ENCODE data around the gene TOMM70. TPM values are rescaled to one million over a fixed set of nuclear protein-coding genes. Genes with fewer than 3 reads are reported as not detected.
"Not testable (repeated sequence)": the region's sequence is repeated elsewhere in the genome, so short reads cannot be mapped to it uniquely, and the experiment has no call there.

TOMM70 gene
- polyA plus RNA-seq, 1 donor (not counting 4 experiments of a cell fraction or from before 2014, with no cell fraction given) = 40.8 TPM

DNA sequence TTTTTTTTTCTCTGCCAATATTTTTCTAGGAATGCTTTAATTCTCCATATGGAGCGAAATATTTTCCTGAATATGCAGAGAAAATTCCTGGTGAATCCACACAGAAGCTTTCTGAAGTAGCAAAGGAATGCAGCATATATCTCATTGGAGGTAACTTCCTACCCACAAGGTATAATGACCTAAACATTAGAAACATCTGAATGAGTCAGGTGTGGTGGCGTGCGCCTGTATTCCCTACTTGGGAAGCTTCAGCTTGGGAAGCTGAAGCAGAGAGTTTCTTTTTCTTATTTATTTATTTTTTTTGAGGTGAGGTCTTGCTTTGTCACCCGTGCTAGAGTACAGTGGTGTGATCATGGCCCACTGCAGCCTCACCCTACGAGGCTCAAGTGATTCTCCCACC lies 61.1 kb downstream of the TOMM70 start:
- no peak for TF ChIP-seq EZH2 (IDR thresholded peaks at IDR 0.05; ENCODE audit: low read length)
- no peak for TF ChIP-seq CTCF (optimal IDR thresholded peaks at IDR 0.05 in 1 of 3, IDR thresholded peaks at IDR 0.05 in 1 of 3, conservative IDR thresholded peaks at IDR 0.05 in 1 of 3; ENCODE audit: extremely low read depth in 1 of 3, insufficient read depth in 2 of 3, low read length in 3 of 3)
- Histone ChIP-seq H3K9ac (ENCODE audit: control insufficient read depth, extremely low read depth, insufficient read depth, low read length) (no peak overlapping the region), H3K4me2 (ENCODE audit: control insufficient read depth, extremely low read depth, insufficient read depth, low read depth, low read length) (no peak overlapping the region), H4K20me1 (ENCODE audit: control insufficient read depth, extremely low read depth, insufficient read depth, low read length) (no peaks in the 10 kb centered on the region), H3K79me2 (ENCODE audit: control insufficient read depth, insufficient read depth, low read length) (peaks cover 20% of the 10 kb centered on the region), H3K4me1 (ENCODE audit: control insufficient read depth, extremely low read depth, insufficient read depth, low read length) (peaks cover 8% of the 10 kb centered on the region), H3K36me3 (ENCODE audit: control insufficient read depth in 2 of 2, extremely low read depth in 1 of 2, insufficient read depth in 2 of 2, low read length in 2 of 2) (peaks cover 2 to 23% of the 10 kb centered on the region in 2 experiments), H3K27ac (ENCODE audit: control insufficient read depth, insufficient read depth, low read length) (no peak overlapping the region), H2AFZ (ENCODE audit: control insufficient read depth, low read length) (no peak overlapping the region), H3K4me3 (ENCODE audit: control insufficient read depth in 2 of 3, extremely low read depth in 1 of 3, insufficient read depth in 2 of 3, low read depth in 1 of 3, low read length in 3 of 3) (no peak overlapping the region), H3K9me3 (ENCODE audit: control insufficient read depth, low read depth, low read length) (no peaks in the 10 kb centered on the region), H3K9me1 (ENCODE audit: control insufficient read depth, extremely low read depth, insufficient read depth, low read length) (no peaks in the 10 kb centered on the region), H3K27me3 (ENCODE audit: control insufficient read depth, extremely low read depth, insufficient read depth, low read length) (no peaks in the 10 kb centered on the region)
- dilution Hi-C loops (cut with MboI; ENCODE audit: extremely low pct_ligation_motif_present, low sequenced_read_pairs) = no loop called here
- no peak for DNase-seq (ENCODE audit: low read depth, low spot score)
- no peak for FAIRE-seq

DNA sequence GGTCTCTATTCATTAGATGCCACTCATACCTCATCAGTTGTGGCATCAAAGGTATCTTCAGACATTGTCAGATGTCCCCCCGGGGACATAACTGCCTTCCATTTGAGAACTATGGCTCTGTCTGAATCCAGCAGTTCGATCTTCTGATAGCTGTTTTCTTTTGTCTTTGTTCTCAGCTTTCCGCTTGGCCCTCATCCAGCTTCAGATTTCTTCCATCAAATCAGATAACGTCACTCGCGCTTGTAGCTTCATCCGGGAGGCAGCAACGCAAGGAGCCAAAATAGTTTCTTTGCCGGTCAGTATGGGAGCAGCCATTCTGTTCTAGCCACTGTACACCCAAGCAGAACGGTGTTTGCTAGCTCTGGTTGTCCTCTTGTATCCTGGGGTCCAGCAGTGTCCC lies 62.0 kb downstream of the TOMM70 start:
- no peaks in the 10 kb centered on the region for H4K20me1 ChIP-seq (ENCODE audit: control insufficient read depth, extremely low read depth, insufficient read depth, low read length)
- H3K9ac ChIP-seq (ENCODE audit: control insufficient read depth, extremely low read depth, insufficient read depth, low read length) = no peak overlapping the region
- TF ChIP-seq EZH2 (IDR thresholded peaks at IDR 0.05; ENCODE audit: low read length) = no peak
- no peak for TF ChIP-seq CTCF (optimal IDR thresholded peaks at IDR 0.05 in 1 of 3, IDR thresholded peaks at IDR 0.05 in 1 of 3, conservative IDR thresholded peaks at IDR 0.05 in 1 of 3; ENCODE audit: extremely low read depth in 1 of 3, insufficient read depth in 2 of 3, low read length in 3 of 3)
- FAIRE-seq (no peak), DNase-seq (ENCODE audit: low read depth, low spot score) (no peak)
- dilution Hi-C loops (cut with MboI; ENCODE audit: extremely low pct_ligation_motif_present, low sequenced_read_pairs) = no loop called here
- H3K9me3 ChIP-seq (ENCODE audit: control insufficient read depth, low read depth, low read length) = no peaks in the 10 kb centered on the region
- H3K4me3 ChIP-seq (ENCODE audit: control insufficient read depth in 2 of 3, extremely low read depth in 1 of 3, insufficient read depth in 2 of 3, low read depth in 1 of 3, low read length in 3 of 3) = no peak overlapping the region
- peaks cover 2 to 20% of the 10 kb centered on the region in 2 experiments for H3K36me3 ChIP-seq (ENCODE audit: control insufficient read depth in 2 of 2, extremely low read depth in 1 of 2, insufficient read depth in 2 of 2, low read length in 2 of 2)
- peaks cover 13% of the 10 kb centered on the region for H3K4me1 ChIP-seq (ENCODE audit: control insufficient read depth, extremely low read depth, insufficient read depth, low read length)
- H3K9me1 ChIP-seq (ENCODE audit: control insufficient read depth, extremely low read depth, insufficient read depth, low read length) = no peaks in the 10 kb centered on the region
- H3K27me3 ChIP-seq (ENCODE audit: control insufficient read depth, extremely low read depth, insufficient read depth, low read length) = no peaks in the 10 kb centered on the region
- no peak overlapping the region for H3K4me2 ChIP-seq (ENCODE audit: control insufficient read depth, extremely low read depth, insufficient read depth, low read depth, low read length)
- H2AFZ ChIP-seq (ENCODE audit: control insufficient read depth, low read length) = no peak overlapping the region
- H3K79me2 ChIP-seq (ENCODE audit: control insufficient read depth, insufficient read depth, low read length) = peaks cover 23% of the 10 kb centered on the region
- no peak overlapping the region for H3K27ac ChIP-seq (ENCODE audit: control insufficient read depth, insufficient read depth, low read length)

DNA sequence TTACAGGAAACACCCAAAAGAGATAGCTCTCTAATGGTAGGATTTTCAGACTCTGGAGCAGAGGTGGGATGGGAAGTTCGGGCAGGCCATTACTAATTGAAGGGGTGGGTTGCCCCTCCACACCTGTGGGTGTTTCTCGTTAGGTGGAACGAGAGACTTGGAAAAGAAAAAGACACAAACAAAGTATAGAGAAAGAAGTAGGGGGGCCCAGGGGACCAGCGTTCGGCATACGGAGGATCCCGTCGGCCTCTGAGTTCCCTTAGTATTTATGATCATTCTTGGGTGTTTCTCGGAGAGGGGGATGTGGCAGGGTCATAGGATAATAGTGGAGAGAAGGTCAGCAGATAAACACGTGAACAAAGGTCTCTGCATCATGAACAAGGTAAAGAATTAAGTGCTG lies 64.7 kb downstream of the TOMM70 start:
- H3K9me1 ChIP-seq (ENCODE audit: control insufficient read depth, extremely low read depth, insufficient read depth, low read length); FAIRE-seq; H3K9ac ChIP-seq (ENCODE audit: control insufficient read depth, extremely low read depth, insufficient read depth, low read length); DNase-seq (ENCODE audit: low read depth, low spot score); H3K9me3 ChIP-seq (ENCODE audit: control insufficient read depth, low read depth, low read length); H3K4me3 ChIP-seq (ENCODE audit: control insufficient read depth in 2 of 3, extremely low read depth in 1 of 3, insufficient read depth in 2 of 3, low read depth in 1 of 3, low read length in 3 of 3); H3K27me3 ChIP-seq (ENCODE audit: control insufficient read depth, extremely low read depth, insufficient read depth, low read length); H2AFZ ChIP-seq (ENCODE audit: control insufficient read depth, low read length); H3K27ac ChIP-seq (ENCODE audit: control insufficient read depth, insufficient read depth, low read length); H4K20me1 ChIP-seq (ENCODE audit: control insufficient read depth, extremely low read depth, insufficient read depth, low read length); dilution Hi-C loops (cut with MboI; ENCODE audit: extremely low pct_ligation_motif_present, low sequenced_read_pairs): not testable (repeated sequence)
- peak overlapping the region; percentile 98 for H3K4me2 ChIP-seq (ENCODE audit: control insufficient read depth, extremely low read depth, insufficient read depth, low read depth, low read length)
- H3K36me3 ChIP-seq (ENCODE audit: control insufficient read depth in 2 of 2, extremely low read depth in 1 of 2, insufficient read depth in 2 of 2, low read length in 2 of 2) = peaks cover 0 to 15% of the 10 kb centered on the region in 2 experiments
- H3K4me1 ChIP-seq (ENCODE audit: control insufficient read depth, extremely low read depth, insufficient read depth, low read length) = peaks cover 13% of the 10 kb centered on the region
- peaks cover 23% of the 10 kb centered on the region for H3K79me2 ChIP-seq (ENCODE audit: control insufficient read depth, insufficient read depth, low read length)
